ENCODE results near the gene HORMAD1.
"Not testable (repeated sequence)": the region's sequence is repeated elsewhere in the genome, so short reads cannot be mapped to it uniquely, and the experiment has no call there.

The HORMAD1 gene

DNA sequence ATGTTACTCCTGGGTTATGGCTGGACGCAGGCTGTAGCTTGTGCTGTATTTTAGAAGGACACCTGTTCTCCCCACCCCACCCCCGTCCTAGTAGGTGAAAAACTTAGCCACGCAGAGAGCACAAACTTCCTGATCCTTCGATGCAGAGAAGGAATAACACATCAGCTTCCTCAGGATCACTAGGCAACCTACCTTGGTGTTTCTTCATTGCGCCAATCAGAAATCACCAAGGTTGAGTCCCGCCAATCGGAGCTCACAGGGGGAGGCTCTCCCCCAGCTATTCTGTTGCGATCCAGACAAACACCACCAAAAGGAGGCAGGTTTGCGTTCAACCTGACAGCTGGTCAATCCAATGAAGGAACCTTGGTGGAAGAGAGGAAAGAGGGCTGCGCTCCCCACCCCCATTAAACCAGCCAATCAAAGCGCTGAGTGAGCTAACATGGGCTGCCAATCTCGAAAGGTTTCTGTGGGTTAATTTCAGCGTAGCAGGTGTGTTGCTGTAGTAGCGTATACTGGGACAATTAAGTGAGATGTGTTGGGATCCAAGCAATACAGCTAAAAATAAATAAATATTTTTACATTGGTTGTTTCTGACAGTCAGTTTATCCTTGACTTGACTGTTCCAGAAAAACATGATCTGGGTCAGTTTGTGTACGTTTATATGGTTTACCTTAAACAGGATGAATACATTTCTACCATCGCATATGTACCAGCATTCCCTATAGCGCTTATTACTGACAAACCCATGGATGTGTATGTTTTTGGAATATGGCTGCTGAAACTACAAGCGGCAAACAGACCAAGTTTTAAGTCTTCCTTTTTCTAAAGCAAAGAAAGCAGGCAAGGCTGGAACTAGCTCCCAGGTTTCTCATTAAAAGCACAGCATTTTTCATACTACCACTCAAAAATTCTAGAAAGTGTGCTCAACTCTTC lies 23.4 kb downstream of the HORMAD1 start, which contains the start of gene GOLPH3L:
TSS of gene GOLPH3L (minus strand) at position 160 of the 933 bp plus-strand sequence. CDS start 2,316 bp downstream, outside the sequence.
- in situ Hi-C loops (cut with MboI; ENCODE audit: low sequenced_read_pairs): no loop called here

DNA sequence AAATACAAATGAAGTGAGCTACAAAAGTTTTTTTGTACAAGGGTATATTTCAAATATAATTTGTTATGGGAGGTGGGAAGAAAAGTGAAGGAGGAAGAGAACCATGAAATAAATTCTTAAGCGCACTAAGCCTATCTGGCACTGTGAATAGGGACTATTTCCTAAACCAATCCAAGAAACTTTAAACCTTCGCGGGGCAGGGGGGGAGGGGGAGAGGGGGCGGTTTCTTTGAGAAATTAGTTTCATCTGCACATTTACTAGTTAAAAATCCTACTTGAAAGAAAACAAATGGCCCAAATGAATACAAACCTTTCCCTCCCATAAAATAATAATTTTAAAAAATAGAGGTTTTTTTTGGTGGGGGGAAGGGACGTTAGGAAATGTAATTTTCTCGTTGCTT lies 24.1 kb downstream of the HORMAD1 start:
- in situ Hi-C loops (cut with MboI; ENCODE audit: low sequenced_read_pairs): no loop called here

- in situ Hi-C loops (cut with MboI; ENCODE audit: low sequenced_read_pairs): no loop called here
These were observed 24.5 kb downstream of the HORMAD1 start for GRCh38 chr1:150696162-150696561.

GRCh38 chr1:150695561-150695960 lies 25.1 kb downstream of the HORMAD1 start:
- in situ Hi-C loops (cut with MboI; ENCODE audit: low sequenced_read_pairs): no loop called here

DNA sequence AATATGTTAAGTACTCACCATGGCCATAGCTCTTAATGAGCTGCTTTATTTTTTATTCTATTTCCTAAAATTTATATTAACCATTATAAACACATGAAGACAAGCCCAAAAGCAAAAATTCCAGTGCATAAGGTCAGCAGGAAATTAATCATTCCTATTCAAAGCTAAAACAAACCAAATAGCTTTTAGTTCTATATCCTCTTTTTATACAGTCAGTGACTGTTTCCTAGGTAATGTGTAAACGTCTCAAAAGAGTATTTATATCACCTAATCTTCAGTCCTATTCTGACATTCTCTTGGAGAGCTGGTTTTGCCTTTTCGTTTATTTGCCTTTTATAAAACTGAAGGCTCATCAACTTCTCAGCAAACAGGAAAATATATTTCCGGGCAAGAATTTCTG lies 28.0 kb downstream of the HORMAD1 start:
- in situ Hi-C loops (cut with MboI; ENCODE audit: low sequenced_read_pairs): no loop called here

DNA sequence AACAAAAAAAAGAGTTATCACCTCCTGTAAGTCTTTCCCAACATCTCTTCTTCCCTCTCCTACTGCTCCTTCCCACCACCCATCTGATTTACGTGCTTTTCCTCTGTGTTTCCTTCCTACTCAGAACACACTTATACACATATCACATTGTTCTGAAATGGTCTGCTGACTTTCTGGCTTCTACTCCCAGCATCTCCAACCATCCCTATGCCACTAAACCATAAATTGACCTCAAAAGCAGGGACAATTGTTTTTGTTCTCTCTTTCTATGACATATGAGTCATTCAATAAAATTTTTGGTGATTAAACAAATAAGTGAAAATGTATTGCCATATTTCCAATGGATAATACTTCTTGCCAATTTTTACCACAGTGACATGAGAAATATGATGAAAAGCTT lies 31.9 kb downstream of the HORMAD1 start:
- in situ Hi-C loops (cut with MboI; ENCODE audit: low sequenced_read_pairs): no loop called here

DNA sequence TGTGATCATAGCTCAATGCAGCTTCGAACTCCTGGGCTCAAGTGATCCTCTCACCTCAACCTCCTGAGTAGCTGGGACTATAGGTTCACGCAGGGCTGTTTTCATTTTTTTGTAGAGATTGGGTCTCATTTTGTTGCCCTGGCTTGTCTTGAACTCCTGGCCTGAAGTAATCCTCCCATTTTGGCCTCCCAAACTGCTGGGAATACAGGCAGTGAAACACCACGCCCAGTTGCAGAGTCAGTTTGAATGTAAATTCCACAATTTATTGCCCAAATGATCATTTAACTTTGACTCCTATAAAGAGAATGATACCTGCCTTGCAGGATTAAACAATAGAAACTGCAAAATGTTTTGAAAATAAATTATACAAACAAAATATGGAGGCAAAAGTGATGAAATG lies 34.4 kb downstream of the HORMAD1 start:
- in situ Hi-C loops (cut with MboI; ENCODE audit: low sequenced_read_pairs): no loop called here

DNA sequence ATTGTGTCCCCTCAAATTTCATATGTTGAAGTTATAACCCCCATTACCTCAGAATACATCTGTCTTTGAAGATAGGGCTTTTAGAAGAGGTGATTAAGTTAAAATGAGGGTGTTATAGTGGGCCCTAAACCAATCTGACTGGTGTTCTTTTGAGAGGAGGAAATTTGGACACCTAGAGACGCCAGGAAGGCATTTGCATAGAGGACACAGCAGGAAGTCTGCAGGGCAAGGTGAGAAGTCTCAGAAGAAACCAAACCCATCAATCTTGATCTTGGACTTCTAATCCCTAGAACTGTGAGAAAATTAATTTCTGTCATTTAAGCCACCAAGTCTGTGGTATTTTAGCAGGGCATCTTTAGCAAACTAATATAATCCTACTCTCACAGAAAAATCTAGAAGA lies 36.8 kb downstream of the HORMAD1 start:
- in situ Hi-C loops (cut with MboI; ENCODE audit: low sequenced_read_pairs): no loop called here

- in situ Hi-C loops (cut with MboI; ENCODE audit: low sequenced_read_pairs): no loop called here
These were observed 41.7 kb downstream of the HORMAD1 start for GRCh38 chr1:150678988-150679387.

DNA sequence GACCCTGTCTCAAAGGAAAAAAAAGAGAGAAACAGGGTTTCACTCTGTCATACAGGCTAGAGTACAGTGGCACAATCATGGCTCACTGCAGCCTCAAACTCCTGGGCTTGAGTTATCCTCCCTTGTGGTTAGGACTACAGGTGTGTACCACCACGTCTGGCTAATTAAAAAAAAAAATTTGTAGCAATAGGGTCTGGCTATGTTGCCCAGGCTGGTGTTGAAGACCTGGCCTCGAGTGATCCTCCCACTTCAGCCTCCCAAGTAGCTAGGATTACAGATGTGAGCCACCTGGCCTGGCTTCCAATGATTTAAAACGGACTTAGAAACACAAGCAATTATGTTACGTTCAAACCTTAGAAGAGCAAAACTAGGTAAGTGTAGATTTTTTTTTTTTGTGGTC lies 45.8 kb downstream of the HORMAD1 start:
- in situ Hi-C loops (cut with MboI; ENCODE audit: low sequenced_read_pairs): no loop called here

DNA sequence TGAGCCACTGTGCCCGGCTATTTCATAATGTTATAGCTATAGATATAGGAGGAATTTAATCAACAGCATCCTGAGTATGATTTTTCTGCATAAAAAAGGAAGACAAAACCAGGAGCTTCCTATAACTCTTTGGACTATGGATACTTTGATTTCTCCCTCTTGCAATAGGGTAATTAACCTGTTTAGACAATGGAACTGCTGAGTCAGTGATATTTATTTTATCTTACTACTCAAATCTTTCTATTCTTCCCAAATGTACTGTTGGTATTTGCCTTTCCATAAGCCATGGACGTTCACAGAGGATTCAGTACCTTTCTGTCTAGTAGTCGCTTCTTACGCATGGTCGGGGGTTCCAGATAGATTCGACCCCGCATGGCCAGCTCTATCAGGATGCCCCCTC lies 57.4 kb downstream of the HORMAD1 start:
- in situ Hi-C loops (cut with MboI; ENCODE audit: low sequenced_read_pairs): no loop called here

GRCh38 chr1:150662811-150663210 lies 57.9 kb downstream of the HORMAD1 start:
- in situ Hi-C loops (cut with MboI; ENCODE audit: low sequenced_read_pairs): no loop called here

DNA sequence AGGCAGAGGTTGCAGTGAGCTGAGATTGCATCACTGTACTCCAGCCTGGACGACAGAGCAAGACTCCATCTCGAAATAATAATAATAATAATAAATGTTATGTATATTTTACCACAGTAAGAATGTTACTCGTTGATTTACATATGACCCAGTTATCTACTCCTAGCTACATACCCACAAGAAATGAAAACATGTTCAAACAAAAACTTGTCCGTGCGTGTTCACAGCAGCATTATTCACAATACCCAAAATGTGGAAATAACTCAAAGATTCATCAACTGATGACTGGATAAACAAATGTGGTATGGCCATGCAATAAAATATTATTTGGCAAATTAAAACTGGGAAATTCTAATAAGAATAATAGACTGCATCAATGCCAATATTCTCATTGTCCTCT lies 59.5 kb downstream of the HORMAD1 start:
- in situ Hi-C loops (cut with MboI; ENCODE audit: low sequenced_read_pairs): no loop called here

DNA sequence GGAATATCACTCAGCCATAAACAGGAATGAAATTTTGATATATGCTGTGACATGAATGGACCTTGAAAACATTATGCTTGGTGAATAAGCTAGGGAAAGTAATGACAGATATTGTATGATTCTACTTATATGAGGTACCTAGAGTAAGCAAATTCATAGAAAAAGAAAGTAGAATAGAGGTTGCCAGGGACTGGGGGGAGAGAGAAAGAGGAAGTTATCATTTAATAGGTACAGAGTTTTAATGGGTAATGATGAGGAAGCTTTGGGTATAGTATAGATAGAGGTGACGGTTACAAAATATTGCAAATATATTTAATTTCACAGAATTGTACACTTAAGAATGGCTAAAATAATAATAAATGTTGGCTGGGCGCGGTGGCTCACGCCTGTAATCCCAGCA lies 60.1 kb downstream of the HORMAD1 start:
- in situ Hi-C loops (cut with MboI; ENCODE audit: low sequenced_read_pairs): no loop called here

GRCh38 chr1:150657064-150657463 lies 63.6 kb downstream of the HORMAD1 start:
- in situ Hi-C loops (cut with MboI; ENCODE audit: low sequenced_read_pairs): not testable (repeated sequence)

DNA sequence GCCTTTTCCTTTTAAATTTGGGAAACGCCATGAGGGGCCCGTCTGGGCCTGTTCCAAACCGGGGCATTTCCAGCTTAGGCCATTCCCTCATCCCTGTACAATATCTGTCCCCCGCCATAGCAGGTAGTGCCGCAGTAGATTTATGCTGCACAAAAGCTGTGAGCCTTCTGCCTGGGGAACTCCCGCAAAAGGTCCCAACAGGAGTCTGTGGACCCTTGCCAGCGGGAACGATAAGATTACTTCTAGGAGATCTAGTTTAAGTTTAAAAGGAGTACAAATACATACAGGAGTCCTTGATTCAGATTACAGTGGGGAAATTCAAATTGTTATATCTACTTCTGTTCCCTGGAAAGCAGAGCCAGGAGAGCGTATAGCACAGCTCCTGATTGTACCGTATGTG lies 66.1 kb downstream of the HORMAD1 start:
- in situ Hi-C loops (cut with MboI; ENCODE audit: low sequenced_read_pairs): not testable (repeated sequence)

GRCh38 chr1:150650193-150650592 lies 70.5 kb downstream of the HORMAD1 start:
- in situ Hi-C loops (cut with MboI; ENCODE audit: low sequenced_read_pairs): no loop called here

GRCh38 chr1:150649441-150650075 lies 71.1 kb downstream of the HORMAD1 start:
- in situ Hi-C loops (cut with MboI; ENCODE audit: low sequenced_read_pairs): no loop called here
